WERI-Rb-1 (cell line): ENCODE measurements around the gene COL5A1.
A peak's percentile ranks its signal among the peaks of the same experiment; 100 is the strongest.

Experiments used
- DNase-seq: peaks from one replicate; pipeline ENCODE4 v3.0.0-alpha.2; 2020
- H3K27ac ChIP-seq: fragments of 250-450 bp; sonication (Bioruptor Pico); 2 replicates; pipeline ENCODE4 v1.5.1; 2020; ENCODE audit warnings: mild to moderate bottlenecking, moderate library complexity
- H3K27me3 ChIP-seq: fragments of 250-450 bp; sonication (Bioruptor Pico); 2 replicates; pipeline ENCODE4 v1.5.1; 2021; ENCODE audit warnings: mild to moderate bottlenecking, low read depth, moderate library complexity; ENCODE audit not compliant: insufficient read depth, severe bottlenecking
- H3K36me3 ChIP-seq: fragments of 250-450 bp; sonication (Bioruptor Pico); 2 replicates; pipeline ENCODE4 v1.5.1; 2020; ENCODE audit warnings: mild to moderate bottlenecking, moderate library complexity
- H3K4me3 ChIP-seq: 2 replicates; pipeline ENCODE4 v1.5.1; 2011; ENCODE audit warnings: low read depth, mild to moderate bottlenecking, control low read depth, low read length
- H3K9me3 ChIP-seq: fragments of 250-450 bp; sonication (Bioruptor Pico); 2 replicates; pipeline ENCODE4 v1.5.1; 2021; ENCODE audit warnings: mild to moderate bottlenecking, moderate library complexity; ENCODE audit not compliant: severe bottlenecking
- TF ChIP-seq, protein P1 (sequence below): IDR thresholded peaks from 2 replicates; pipeline ENCODE4 v1.5.1; 2011; ENCODE audit warnings: low read depth, mild to moderate bottlenecking, control low read depth, inconsistent platforms, low read length

The COL5A1 gene

DNA sequence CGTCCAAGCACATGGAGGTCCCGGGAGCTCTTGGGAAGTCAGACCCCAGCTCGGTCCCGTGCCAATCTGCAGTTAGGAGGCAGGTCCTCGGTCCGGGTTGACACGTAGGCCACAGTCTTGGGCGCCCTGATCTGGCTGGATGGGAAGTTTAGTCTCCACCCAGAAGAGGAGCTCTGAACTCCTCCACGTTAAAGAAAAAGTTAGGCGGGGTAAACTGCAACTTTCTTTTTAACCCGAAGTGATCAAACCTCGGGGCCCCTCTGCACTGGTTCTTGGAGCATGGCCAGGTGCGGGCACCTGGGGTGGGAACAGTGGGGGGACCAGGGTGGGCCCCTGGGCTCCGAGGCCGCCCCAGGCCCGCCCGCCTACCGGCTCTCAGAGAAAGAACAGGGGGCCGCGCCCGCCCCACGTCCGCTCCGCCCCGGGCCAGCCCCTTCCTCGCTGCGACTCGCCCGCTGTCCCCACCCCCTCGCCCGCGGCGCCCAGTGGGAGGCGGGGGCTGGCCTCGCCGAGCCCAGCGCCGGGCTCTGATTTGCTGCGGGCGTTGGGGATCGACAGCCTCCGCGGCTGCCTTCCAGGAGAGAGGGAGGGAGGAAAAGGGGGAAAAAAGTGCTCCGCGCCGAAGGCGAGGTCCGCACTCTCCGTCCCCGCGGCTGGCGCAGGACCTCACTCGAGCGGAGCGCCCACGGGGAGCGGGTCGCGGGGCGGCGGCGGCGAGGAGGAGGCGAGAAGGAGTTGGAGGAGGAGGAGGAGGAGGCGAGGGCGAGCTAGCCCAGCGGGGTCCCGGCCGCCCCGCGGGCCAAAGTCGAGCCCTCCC lies at the start of gene COL5A1:
COL5A1 (plus strand) TSS at position 631 of the 817 bp plus-strand sequence. CDS start 385 bp downstream, outside the sequence.
- Histone ChIP-seq H3K4me3 (peak within 1 kb of the TSS; percentile 62), H3K27ac (peak within 1 kb of the TSS; percentile 77), H3K27me3 (no peaks in the 10 kb centered on the region), H3K9me3 (no peaks in the 10 kb centered on the region), H3K36me3 (no peaks in the 10 kb centered on the region)
- TF ChIP-seq, protein P1, sequence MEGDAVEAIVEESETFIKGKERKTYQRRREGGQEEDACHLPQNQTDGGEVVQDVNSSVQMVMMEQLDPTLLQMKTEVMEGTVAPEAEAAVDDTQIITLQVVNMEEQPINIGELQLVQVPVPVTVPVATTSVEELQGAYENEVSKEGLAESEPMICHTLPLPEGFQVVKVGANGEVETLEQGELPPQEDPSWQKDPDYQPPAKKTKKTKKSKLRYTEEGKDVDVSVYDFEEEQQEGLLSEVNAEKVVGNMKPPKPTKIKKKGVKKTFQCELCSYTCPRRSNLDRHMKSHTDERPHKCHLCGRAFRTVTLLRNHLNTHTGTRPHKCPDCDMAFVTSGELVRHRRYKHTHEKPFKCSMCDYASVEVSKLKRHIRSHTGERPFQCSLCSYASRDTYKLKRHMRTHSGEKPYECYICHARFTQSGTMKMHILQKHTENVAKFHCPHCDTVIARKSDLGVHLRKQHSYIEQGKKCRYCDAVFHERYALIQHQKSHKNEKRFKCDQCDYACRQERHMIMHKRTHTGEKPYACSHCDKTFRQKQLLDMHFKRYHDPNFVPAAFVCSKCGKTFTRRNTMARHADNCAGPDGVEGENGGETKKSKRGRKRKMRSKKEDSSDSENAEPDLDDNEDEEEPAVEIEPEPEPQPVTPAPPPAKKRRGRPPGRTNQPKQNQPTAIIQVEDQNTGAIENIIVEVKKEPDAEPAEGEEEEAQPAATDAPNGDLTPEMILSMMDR, result no peak
- DNase-seq, result peak; percentile 93

DNA sequence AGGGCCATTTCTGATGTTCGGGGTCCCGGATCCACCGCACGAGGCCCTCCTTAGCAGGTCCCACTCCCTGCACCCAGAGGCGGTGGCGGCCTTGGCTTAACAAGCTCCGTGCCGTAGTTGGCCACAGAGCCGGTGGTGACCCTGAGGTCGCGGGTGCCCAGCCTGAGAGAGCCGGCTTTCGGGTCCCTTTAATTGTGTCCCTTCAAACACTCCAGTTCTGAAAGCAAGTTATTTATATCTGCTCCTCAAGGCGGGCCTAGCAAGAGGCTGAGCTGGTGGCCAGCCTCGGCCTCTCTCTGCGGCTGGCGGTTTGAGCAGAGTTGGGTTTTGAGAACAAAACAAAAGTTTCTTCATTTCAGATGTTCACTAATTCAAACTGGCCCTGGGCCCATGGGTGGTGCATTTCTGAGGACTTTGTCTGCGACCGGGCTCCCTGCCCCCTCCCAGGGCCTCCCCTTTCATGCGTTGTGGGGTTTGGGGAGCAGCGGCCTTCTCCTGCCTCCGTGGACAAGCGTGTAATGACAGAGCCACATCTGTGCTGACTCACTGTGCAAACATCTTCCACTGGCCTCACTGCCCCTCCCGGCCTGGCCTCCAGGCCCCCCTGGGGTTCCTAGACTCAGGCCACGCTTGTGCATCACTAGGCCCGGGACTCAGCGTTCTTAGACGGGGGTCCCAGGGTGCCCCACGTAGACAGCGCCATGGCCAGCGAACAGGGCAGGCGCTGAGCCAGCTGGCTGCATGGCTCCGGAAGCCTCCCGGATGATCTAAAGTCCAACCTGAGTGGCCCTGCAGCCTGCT lies 49.4 kb upstream of the COL5A1 start:
- Histone ChIP-seq H3K27me3 (no peaks in the 10 kb centered on the region), H3K27ac (no peak overlapping the region)
- TF ChIP-seq, protein P1, result no peak

GRCh38 chr9:134592819-134593200 lies 48.8 kb upstream of the COL5A1 start:
- TF ChIP-seq, protein P1, result no peak
- H3K9me3 ChIP-seq, result no peaks in the 10 kb centered on the region
- no peaks in the 10 kb centered on the region for H3K36me3 ChIP-seq
- DNase-seq, result no peak
- H3K27me3 ChIP-seq, result no peaks in the 10 kb centered on the region
- no peak overlapping the region for H3K27ac ChIP-seq
- H3K4me3 ChIP-seq, result no peak overlapping the region

More for the DNA sequence above, 49.4 kb upstream of the COL5A1 start:
- Histone ChIP-seq H3K36me3 (no peaks in the 10 kb centered on the region), H3K4me3 (no peak overlapping the region), H3K9me3 (no peaks in the 10 kb centered on the region)
- no peak for DNase-seq

- TF ChIP-seq, protein P1, result no peak
- Histone ChIP-seq H3K27ac (no peak overlapping the region), H3K36me3 (no peaks in the 10 kb centered on the region), H3K9me3 (no peaks in the 10 kb centered on the region), H3K4me3 (no peak overlapping the region), H3K27me3 (no peaks in the 10 kb centered on the region)
- DNase-seq, result no peak
These were observed 48.1 kb upstream of the COL5A1 start for GRCh38 chr9:134593286-134594077.

DNA sequence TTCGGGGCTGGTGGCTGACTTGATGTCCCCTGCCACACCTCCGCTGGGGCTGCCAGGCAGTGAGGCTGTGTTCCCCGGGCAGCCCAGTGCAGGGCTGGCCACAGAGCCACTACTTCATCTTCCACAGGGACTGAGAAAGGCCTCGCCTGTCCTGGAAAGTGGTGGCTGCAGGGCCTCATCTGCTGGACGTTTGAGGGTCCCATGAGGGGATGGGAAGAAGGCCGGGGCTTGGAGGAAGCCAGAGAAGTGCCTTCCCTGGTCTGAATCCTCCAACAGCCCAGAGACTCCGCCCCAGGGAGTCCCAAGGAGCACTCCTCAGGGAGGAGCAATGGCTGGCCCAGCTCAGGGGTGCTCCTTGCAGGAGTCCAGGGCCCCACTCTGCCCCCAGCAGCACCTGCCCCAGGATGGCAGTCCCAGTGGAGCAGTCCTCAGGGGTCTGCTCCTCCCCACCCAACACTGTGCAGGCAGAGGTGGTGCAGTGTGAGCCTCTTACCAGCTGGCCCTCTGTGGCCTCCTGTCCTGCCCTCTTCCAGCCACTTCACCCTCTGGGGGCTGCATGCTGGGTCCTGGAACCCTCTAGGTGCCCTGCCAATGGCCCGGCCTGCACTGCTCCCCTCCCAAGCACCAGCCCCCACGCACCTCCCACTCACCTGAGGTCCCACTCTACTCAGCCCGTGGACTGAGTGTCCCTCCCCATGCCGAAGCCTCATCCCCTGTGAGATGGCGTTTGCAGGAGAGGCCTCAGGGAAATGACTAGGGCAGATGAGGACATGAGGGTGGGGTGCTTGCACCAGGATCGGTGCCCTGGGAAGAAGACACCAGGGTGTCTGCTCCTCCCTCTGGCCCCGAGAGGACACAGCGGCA lies 47.3 kb upstream of the COL5A1 start:
- Histone ChIP-seq H3K27ac (no peak overlapping the region), H3K27me3 (no peaks in the 10 kb centered on the region), H3K4me3 (no peak overlapping the region), H3K9me3 (no peaks in the 10 kb centered on the region), H3K36me3 (no peaks in the 10 kb centered on the region)
- TF ChIP-seq, protein P1, result no peak
- DNase-seq, result no peak
